CD14-positive monocyte (primary cell): ENCODE measurements around the gene SPARC. TPM values are rescaled to one million over a fixed set of nuclear protein-coding genes. Genes with fewer than 3 reads are reported as not detected.

Experiments used
- DNase-seq, 3 donors: peaks; one replicate each; pipeline ENCODE4 v3.0.0-alpha.2; 2011 to 2022
- H2AFZ ChIP-seq: 2 replicates; pipeline ENCODE4 v1.6.0; 2012; ENCODE audit warnings: mild to moderate bottlenecking, low read depth, low read length, inconsistent platforms; ENCODE audit not compliant: insufficient read depth, poor library complexity, severe bottlenecking
- H3K27ac ChIP-seq, 2 donors: 1 replicate in 1 of 2; 2 replicates in 1 of 2; pipeline ENCODE4 v1.5.1; 2012 to 2013; ENCODE audit warnings: low read length in 2 of 2, control low read depth in 1 of 2, inconsistent platforms in 1 of 2, low read depth in 1 of 2, mild to moderate bottlenecking in 1 of 2
- H3K27me3 ChIP-seq, 2 donors: one replicate each; pipeline versions ENCODE4 v1.6.0 to v1.6.1; 2011 to 2013; ENCODE audit warnings: low read length in 2 of 2; ENCODE audit not compliant: control insufficient read depth in 2 of 2, insufficient read depth in 2 of 2
- H3K36me3 ChIP-seq, 2 donors: replicated peaks in 1 of 2; 1 replicate in 1 of 2; 2 replicates in 1 of 2; pipeline versions ENCODE4 v1.5.1 to v1.6.1; 2012 to 2013; ENCODE audit warnings: low read length in 2 of 2, control low read depth in 1 of 2, inconsistent platforms in 1 of 2, mild to moderate bottlenecking in 1 of 2; ENCODE audit not compliant: insufficient read depth in 2 of 2, control insufficient read depth in 1 of 2
- H3K4me1 ChIP-seq, 2 donors: 1 replicate in 1 of 2; 2 replicates in 1 of 2; pipeline versions ENCODE4 v1.5.1 to v1.6.1; 2012 to 2013; ENCODE audit warnings: low read length in 2 of 2, control low read depth in 1 of 2, inconsistent platforms in 1 of 2, mild to moderate bottlenecking in 1 of 2, moderate library complexity in 1 of 2; ENCODE audit not compliant: insufficient read depth in 2 of 2, control insufficient read depth in 1 of 2
- H3K4me2 ChIP-seq: replicated peaks from 2 replicates; pipeline ENCODE3; 2012; ENCODE audit warnings: low read length, moderate library complexity, mild to moderate bottlenecking; ENCODE audit not compliant: poor library complexity, severe bottlenecking; ENCODE audit errors: extremely low read depth
- H3K4me3 ChIP-seq, 3 experiments: fragments of 200-600 bp in 1 of 3; sonication (generic) in 1 of 3; replicated peaks in 1 of 3; 1 replicate in 2 of 3; 2 replicates in 1 of 3; pipeline ENCODE4 v1.5.1; 2011 to 2013; ENCODE audit warnings: low read length in 3 of 3, mild to moderate bottlenecking in 3 of 3, control low read depth in 2 of 3, low read depth in 2 of 3, inconsistent platforms in 1 of 3, moderate library complexity in 1 of 3
- H3K79me2 ChIP-seq: 2 replicates; pipeline ENCODE4 v1.6.0; 2012; ENCODE audit warnings: mild to moderate bottlenecking, control low read depth, inconsistent platforms, low read length, moderate library complexity; ENCODE audit not compliant: insufficient read depth
- H3K9ac ChIP-seq: 2 replicates; pipeline ENCODE4 v1.6.0; 2017; ENCODE audit warnings: low read length, mild to moderate bottlenecking; ENCODE audit not compliant: insufficient read depth, poor library complexity, severe bottlenecking
- H3K9me3 ChIP-seq, 2 donors: replicated peaks in 1 of 2; 1 replicate in 1 of 2; 2 replicates in 1 of 2; pipeline versions ENCODE4 v1.5.1 to v1.6.1; 2012 to 2013; ENCODE audit warnings: low read length in 2 of 2, control low read depth in 1 of 2; ENCODE audit not compliant: control insufficient read depth in 1 of 2, insufficient read depth in 1 of 2
- H4K20me1 ChIP-seq: 2 replicates; pipeline ENCODE4 v1.6.0; 2012; ENCODE audit warnings: mild to moderate bottlenecking, low read length, control low read depth, moderate library complexity; ENCODE audit not compliant: insufficient read depth
- H3K27ac Mint-ChIP-seq, 7 donors: one replicate each; pipeline ENCODE4 v1.8.0; 2020; ENCODE audit warnings: mild to moderate bottlenecking in 7 of 7, mixed read lengths in 7 of 7, moderate library complexity in 6 of 7, inconsistent platforms in 2 of 7
- H3K27me3 Mint-ChIP-seq, 3 donors: one replicate each; pipeline ENCODE4 v1.8.0; 2021 to 2022; ENCODE audit warnings: low read depth in 3 of 3, mild to moderate bottlenecking in 3 of 3, mixed read lengths in 3 of 3, moderate library complexity in 3 of 3, inconsistent platforms in 1 of 3
- H3K36me3 Mint-ChIP-seq, 2 donors: one replicate each; pipeline ENCODE4 v1.8.0; 2020; ENCODE audit warnings: mixed read lengths in 2 of 2, inconsistent platforms in 1 of 2, mild to moderate bottlenecking in 1 of 2
- H3K4me1 Mint-ChIP-seq: one replicate; pipeline ENCODE4 v1.8.0; 2020; ENCODE audit warnings: mild to moderate bottlenecking, mixed read lengths
- H3K4me3 Mint-ChIP-seq, 2 donors: one replicate each; pipeline ENCODE4 v1.8.0; 2020; ENCODE audit warnings: mild to moderate bottlenecking in 2 of 2, mixed read lengths in 2 of 2, moderate library complexity in 1 of 2
- H3K9me3 Mint-ChIP-seq, 7 donors: one replicate each; pipeline ENCODE4 v1.8.0; 2020 to 2022; ENCODE audit warnings: mixed read lengths in 7 of 7, mild to moderate bottlenecking in 6 of 7, moderate library complexity in 6 of 7, inconsistent platforms in 2 of 7
- WGBS: methylation state at CpG from one replicate; pipeline ENCODE4 v1.1.5; 2013; ENCODE audit warnings: missing lambda C conversion rate; ENCODE audit not compliant: insufficient coverage; 5-methylcytosine and 5-hydroxymethylcytosine counted together
- intact Hi-C, 2 donors: fragments of 100-400 bp; cut with micrococcal nuclease; formaldehyde crosslinking; loops; one replicate each; pipeline versions ENCODE4 v1.15.0 to v1.15.1; 2023
- polyA plus RNA-seq, 3 donors: library from polyadenylated mRNA; depleted of rRNA in 1 of 3; unstranded in 2 of 3; stranded (reverse) in 1 of 3; fragments of 300-500 nt in 2 of 3; fragments of >200 nt in 1 of 3; fragmentation: Illumina TruSeq in 2 of 3; gene quantifications; 1 replicate in 2 of 3; 2 replicates in 1 of 3; pipeline ENCODE4 v1.2.3, GENCODE V29; 2012 to 2021
- TF ChIP-seq, protein P1 (sequence below): fragments of 200-600 bp; IDR thresholded peaks from one replicate; pipeline ENCODE4 v1.8.0; 2022; ENCODE audit warnings: antibody characterized with exemption, mild to moderate bottlenecking

The SPARC gene
- polyA plus RNA-seq, 3 donors = 3.0 to 19.7 (median 10.7) TPM

- 100% methylated on average over 1 of the region's 8 CpGs for WGBS
- no peak overlapping the region for H3K4me2 ChIP-seq
Observed at GRCh38 chr5:151672516-151672915, 14.2 kb downstream of the SPARC start.

GRCh38 chr5:151671950-151672349 lies 14.8 kb downstream of the SPARC start:
- Histone ChIP-seq H3K4me1 (peaks cover 51 to 57% of the 10 kb centered on the region in 2 donors), H3K4me2 (no peak overlapping the region), H4K20me1 (no peaks in the 10 kb centered on the region)

More at GRCh38 chr5:151672516-151672915, 14.2 kb downstream of the SPARC start:
- H3K4me1 Mint-ChIP-seq = peaks cover 63% of the 10 kb centered on the region
- H3K9me3 Mint-ChIP-seq = peaks cover 0 to 3% (median 0%) of the 10 kb centered on the region in 7 donors
- intact Hi-C loops = no loop called here
- no peaks in the 10 kb centered on the region for H3K36me3 ChIP-seq
- H3K4me1 ChIP-seq = peaks cover 57 to 62% of the 10 kb centered on the region in 2 donors
- peak overlapping the region in 3 of 7 donors; percentile 27 to 75 (median 54) for H3K27ac Mint-ChIP-seq
- H3K9me3 ChIP-seq = no peaks in the 10 kb centered on the region
- H3K4me3 Mint-ChIP-seq = peak overlapping the region in 1 of 2 donors; percentile 67
- no peak overlapping the region for H3K4me3 ChIP-seq
- no peak overlapping the region for H2AFZ ChIP-seq
- TF ChIP-seq, protein P1, sequence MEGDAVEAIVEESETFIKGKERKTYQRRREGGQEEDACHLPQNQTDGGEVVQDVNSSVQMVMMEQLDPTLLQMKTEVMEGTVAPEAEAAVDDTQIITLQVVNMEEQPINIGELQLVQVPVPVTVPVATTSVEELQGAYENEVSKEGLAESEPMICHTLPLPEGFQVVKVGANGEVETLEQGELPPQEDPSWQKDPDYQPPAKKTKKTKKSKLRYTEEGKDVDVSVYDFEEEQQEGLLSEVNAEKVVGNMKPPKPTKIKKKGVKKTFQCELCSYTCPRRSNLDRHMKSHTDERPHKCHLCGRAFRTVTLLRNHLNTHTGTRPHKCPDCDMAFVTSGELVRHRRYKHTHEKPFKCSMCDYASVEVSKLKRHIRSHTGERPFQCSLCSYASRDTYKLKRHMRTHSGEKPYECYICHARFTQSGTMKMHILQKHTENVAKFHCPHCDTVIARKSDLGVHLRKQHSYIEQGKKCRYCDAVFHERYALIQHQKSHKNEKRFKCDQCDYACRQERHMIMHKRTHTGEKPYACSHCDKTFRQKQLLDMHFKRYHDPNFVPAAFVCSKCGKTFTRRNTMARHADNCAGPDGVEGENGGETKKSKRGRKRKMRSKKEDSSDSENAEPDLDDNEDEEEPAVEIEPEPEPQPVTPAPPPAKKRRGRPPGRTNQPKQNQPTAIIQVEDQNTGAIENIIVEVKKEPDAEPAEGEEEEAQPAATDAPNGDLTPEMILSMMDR = no peak
- H3K36me3 Mint-ChIP-seq = peaks cover 7 to 9% of the 10 kb centered on the region in 2 donors
- H3K9ac ChIP-seq = no peak overlapping the region
- H3K79me2 ChIP-seq = no peaks in the 10 kb centered on the region
- peaks cover 0 to 3% (median 2%) of the 10 kb centered on the region in 3 donors for H3K27me3 Mint-ChIP-seq
- H4K20me1 ChIP-seq = no peaks in the 10 kb centered on the region
- peak in 2 of 3 donors; percentile 29 to 39 for DNase-seq
- H3K27ac ChIP-seq = peak overlapping the region in 1 of 2 donors; percentile 10
- H3K27me3 ChIP-seq = no peaks in the 10 kb centered on the region

More at GRCh38 chr5:151671950-151672349, 14.8 kb downstream of the SPARC start:
- intact Hi-C loops = no loop called here
- no peaks in the 10 kb centered on the region for H3K36me3 ChIP-seq
- Mint-ChIP-seq H3K9me3 (peaks cover 0 to 3% (median 0%) of the 10 kb centered on the region in 7 donors), H3K4me3 (peak overlapping the region in 1 of 2 donors; percentile 5), H3K27me3 (peaks cover 0 to 3% (median 2%) of the 10 kb centered on the region in 3 donors), H3K27ac (no peak overlapping the region), H3K4me1 (peaks cover 58% of the 10 kb centered on the region), H3K36me3 (peaks cover 7 to 9% of the 10 kb centered on the region in 2 donors)
- DNase-seq = no peak
- H3K27me3 ChIP-seq = no peaks in the 10 kb centered on the region
- H3K4me3 ChIP-seq = no peak overlapping the region
- H3K9ac ChIP-seq = no peak overlapping the region
- no peak overlapping the region for H3K27ac ChIP-seq
- no peak overlapping the region for H2AFZ ChIP-seq
- H3K79me2 ChIP-seq = no peaks in the 10 kb centered on the region
- H3K9me3 ChIP-seq = no peaks in the 10 kb centered on the region
- TF ChIP-seq, protein P1 = no peak
- 100% methylated on average over 1 of the region's 4 CpGs for WGBS
